Astrocyte (in vitro differentiated cells and primary cell): ENCODE data around the gene KLK13.

Experiments used
- EZH2 ChIP-seq: IDR thresholded peaks from 2 replicates; pipeline ENCODE4 v1.6.1; 2012; ENCODE audit warnings: mild to moderate bottlenecking, low read length, inconsistent platforms; ENCODE audit not compliant: insufficient read depth
- TF ChIP-seq, protein P1 (sequence below): IDR thresholded peaks from 2 replicates; pipeline ENCODE4 v1.5.1; 2011; ENCODE audit warnings: low read depth, mild to moderate bottlenecking, inconsistent platforms, low read length, moderate library complexity; ENCODE audit not compliant: insufficient read depth

DNA sequence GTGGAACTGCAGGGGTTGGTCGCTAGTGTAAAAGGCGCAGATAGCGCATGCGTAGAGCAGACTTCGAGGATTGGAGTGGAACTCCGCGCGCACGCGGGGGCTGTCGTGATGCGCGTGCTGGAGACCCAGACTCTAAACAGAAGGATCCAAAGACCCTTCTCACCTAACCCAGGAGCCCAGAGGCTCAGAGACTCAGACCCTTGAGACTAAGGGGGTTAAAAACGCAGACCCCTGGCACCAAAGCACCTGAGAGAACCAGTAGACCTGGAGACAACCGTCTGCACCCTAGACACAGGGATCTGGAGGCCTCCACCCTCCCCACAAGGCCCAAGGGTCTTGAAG is 43.9 kb upstream of the KLK13 start:
- TF ChIP-seq, protein P1, sequence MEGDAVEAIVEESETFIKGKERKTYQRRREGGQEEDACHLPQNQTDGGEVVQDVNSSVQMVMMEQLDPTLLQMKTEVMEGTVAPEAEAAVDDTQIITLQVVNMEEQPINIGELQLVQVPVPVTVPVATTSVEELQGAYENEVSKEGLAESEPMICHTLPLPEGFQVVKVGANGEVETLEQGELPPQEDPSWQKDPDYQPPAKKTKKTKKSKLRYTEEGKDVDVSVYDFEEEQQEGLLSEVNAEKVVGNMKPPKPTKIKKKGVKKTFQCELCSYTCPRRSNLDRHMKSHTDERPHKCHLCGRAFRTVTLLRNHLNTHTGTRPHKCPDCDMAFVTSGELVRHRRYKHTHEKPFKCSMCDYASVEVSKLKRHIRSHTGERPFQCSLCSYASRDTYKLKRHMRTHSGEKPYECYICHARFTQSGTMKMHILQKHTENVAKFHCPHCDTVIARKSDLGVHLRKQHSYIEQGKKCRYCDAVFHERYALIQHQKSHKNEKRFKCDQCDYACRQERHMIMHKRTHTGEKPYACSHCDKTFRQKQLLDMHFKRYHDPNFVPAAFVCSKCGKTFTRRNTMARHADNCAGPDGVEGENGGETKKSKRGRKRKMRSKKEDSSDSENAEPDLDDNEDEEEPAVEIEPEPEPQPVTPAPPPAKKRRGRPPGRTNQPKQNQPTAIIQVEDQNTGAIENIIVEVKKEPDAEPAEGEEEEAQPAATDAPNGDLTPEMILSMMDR, result no peak
- no peak for TF ChIP-seq EZH2
